Fibroblast of villous mesenchyme (primary cell): ENCODE results near the gene GLIS1. TPM values are rescaled to one million over a fixed set of nuclear protein-coding genes. Genes with fewer than 3 reads are reported as not detected.

Experiments used
- DNase-seq: peaks from one replicate; pipeline ENCODE4 v3.0.0-alpha.2; 2010; ENCODE audit warnings: low read depth
- H3K4me3 ChIP-seq: 2 replicates; pipeline ENCODE4 v1.5.1; 2011; ENCODE audit warnings: low read depth, mild to moderate bottlenecking, low read length
- total RNA-seq: library from RNA; depleted of rRNA; stranded (reverse); fragments of >200 nt; gene quantifications from 2 replicates; pipeline ENCODE4 v1.2.3, GENCODE V29; 2012
- TF ChIP-seq, protein P1 (sequence below): IDR thresholded peaks from 2 replicates; pipeline ENCODE4 v1.5.1; 2012; ENCODE audit warnings: low read depth, mild to moderate bottlenecking, low read length; ENCODE audit not compliant: insufficient read depth

The GLIS1 gene
- total RNA-seq, 1 donor, result 0.43 TPM

DNA sequence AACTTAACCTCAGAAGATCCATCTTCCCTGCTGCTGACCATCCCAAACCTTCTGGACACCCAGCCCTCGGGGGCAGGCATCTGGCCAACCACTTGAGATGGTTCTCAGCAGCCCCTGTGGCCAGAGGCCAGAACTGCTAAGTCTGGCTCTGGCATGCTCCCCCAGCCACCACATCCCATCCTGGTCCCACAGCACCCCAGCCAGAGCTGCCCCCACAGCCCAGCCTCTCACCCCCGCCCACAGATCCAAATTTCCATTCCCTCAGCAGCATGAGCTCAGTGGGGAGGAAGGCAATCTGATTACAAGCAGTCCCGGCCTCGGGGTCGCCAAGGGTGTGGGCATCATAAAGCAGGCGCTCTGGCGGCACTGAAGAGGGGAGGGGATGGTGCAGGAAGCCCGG lies 45.6 kb downstream of the GLIS1 start:
- TF ChIP-seq, protein P1, sequence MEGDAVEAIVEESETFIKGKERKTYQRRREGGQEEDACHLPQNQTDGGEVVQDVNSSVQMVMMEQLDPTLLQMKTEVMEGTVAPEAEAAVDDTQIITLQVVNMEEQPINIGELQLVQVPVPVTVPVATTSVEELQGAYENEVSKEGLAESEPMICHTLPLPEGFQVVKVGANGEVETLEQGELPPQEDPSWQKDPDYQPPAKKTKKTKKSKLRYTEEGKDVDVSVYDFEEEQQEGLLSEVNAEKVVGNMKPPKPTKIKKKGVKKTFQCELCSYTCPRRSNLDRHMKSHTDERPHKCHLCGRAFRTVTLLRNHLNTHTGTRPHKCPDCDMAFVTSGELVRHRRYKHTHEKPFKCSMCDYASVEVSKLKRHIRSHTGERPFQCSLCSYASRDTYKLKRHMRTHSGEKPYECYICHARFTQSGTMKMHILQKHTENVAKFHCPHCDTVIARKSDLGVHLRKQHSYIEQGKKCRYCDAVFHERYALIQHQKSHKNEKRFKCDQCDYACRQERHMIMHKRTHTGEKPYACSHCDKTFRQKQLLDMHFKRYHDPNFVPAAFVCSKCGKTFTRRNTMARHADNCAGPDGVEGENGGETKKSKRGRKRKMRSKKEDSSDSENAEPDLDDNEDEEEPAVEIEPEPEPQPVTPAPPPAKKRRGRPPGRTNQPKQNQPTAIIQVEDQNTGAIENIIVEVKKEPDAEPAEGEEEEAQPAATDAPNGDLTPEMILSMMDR, result no peak
- no peak overlapping the region for H3K4me3 ChIP-seq
- DNase-seq, result no peak

DNA sequence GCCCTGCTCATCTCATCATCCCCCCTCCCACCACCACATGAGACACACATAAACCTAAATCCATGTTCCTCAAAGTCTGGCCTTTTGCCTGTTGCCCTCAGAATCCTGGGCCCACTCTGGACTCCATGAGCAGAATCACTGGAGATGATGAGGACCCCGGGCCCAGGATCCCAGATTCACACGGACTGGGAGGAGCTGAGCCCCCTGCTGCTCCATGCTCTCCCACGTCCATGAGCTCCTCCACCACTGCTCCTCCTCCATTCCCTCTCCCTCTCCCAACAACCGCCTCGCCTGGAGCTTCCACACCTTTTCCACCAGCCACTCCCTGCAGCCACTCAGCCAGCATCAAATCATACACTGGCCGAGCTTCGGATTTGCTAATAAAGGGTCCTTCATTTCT lies 47.6 kb downstream of the GLIS1 start:
- no peak overlapping the region for H3K4me3 ChIP-seq
- TF ChIP-seq, protein P1, result no peak
- no peak for DNase-seq

DNA sequence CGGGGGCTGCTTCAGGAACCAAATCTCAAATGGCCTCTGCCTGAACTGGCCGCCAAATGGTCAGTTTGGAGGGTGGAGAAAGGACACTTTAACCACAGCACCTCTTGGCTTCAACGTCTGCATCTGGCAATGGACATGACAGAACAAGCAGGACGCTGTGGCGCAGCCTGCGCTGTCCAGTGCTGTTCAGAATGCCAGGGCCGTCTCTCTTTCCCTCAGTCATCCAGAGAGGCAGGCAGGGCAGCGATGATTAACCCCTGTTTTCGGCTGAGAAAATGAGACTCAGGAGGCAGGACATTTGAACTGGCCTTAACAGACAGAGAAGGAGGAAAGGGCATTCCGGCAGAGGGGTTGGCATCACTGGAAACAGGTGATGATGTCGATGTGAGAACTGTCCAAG lies 48.6 kb downstream of the GLIS1 start:
- DNase-seq, result no peak
- TF ChIP-seq, protein P1, result no peak

DNA sequence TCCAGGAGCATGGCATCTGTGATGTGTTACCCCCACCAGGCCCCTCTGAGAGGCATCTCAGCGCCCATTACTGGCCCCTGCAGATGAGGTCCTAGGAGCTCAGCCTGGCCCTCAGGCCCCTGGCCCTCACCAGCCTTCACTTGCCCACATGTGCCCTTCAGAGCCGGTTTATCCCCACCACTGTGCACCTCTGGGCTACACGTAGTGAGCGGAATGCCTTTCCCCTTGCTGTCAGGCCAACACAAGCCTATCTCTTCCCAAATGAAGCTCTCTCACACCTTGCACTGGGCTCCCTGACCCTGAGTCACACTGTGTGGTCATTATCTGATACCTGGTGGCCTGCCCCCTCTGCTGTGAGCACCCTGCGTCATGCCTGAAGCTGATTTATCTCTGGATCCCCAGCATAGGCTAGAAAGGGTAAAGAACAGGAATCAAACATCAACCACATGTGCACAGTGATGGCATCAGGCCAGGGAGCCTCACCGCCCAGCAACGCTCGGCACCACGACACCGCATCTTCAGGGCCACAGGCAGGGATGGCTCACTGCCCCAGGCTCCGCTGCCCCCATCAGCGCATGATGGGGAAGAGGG lies 49.1 kb downstream of the GLIS1 start:
- no peak overlapping the region for H3K4me3 ChIP-seq
- TF ChIP-seq, protein P1, result no peak
- DNase-seq, result no peak

More for the DNA sequence above, 48.6 kb downstream of the GLIS1 start:
- no peak overlapping the region for H3K4me3 ChIP-seq

DNA sequence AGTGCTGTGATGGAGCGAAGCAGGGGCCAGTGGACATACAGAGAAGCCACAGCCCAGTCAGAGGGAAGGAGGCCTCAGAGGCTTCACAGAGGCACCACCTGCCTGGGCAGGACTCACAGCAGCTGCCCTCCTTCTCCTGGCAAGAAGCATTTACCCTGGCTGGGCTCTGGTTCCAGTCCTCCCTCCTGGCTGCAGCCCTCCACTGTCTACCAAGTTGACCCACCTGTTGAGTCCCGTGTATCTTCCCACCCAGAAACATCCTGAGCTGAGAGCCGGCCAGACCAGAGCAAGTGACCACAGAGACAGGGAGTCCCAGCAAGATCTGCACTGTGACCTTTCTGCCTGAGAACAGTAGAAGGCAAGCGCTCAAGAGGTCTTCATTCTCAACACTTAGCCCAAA lies 49.7 kb downstream of the GLIS1 start:
- TF ChIP-seq, protein P1, result no peak
- DNase-seq, result no peak
- H3K4me3 ChIP-seq, result no peak overlapping the region

DNA sequence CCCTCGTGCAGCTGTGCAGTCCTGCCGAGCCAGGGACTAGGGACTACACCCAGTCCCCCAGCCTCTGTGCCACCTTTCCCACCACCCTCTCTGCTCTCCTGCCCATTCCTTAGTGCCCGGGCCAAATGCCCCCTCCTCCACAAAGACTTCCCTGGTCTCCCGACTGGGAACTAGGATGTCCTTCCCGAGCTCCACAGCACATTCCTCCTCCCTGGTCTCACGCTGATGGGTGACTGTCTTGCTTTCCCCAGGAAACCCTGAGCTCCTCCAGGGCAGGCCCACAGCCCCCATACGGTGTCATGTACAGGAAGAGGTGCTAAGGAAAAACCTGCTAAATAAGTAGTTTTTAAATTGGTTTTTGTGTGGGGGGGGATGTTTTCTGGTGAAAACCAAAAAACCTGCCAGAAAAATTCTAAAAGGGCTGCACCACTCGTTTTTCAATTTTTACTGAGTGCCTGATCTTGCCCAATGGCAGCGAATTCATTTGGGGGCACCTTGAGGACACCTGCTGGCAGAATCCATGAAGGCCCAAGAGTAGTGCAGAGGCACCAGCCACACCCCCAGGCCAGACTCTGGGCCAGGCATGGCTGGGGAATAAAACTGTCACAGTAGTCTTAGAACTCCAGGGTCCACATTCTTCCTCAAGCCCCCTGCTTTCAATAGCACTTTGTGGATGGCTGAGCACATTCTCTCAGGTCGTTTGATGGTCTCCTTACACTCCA lies 50.4 kb downstream of the GLIS1 start:
- DNase-seq, result no peak
- TF ChIP-seq, protein P1, result peak; percentile 5
- no peak overlapping the region for H3K4me3 ChIP-seq
